Stromal cell of bone marrow (primary cell): ENCODE data around the gene TRAP1.
A peak's percentile ranks its signal among the peaks of the same experiment; 100 is the strongest.
"Not testable (repeated sequence)": the region's sequence is repeated elsewhere in the genome, so short reads cannot be mapped to it uniquely, and the experiment has no call there.

Source experiments
- DNase-seq: peaks from one replicate; pipeline ENCODE4 v3.0.0-alpha.2; 2012; ENCODE audit warnings: low read depth

TRAP1 gene

DNA sequence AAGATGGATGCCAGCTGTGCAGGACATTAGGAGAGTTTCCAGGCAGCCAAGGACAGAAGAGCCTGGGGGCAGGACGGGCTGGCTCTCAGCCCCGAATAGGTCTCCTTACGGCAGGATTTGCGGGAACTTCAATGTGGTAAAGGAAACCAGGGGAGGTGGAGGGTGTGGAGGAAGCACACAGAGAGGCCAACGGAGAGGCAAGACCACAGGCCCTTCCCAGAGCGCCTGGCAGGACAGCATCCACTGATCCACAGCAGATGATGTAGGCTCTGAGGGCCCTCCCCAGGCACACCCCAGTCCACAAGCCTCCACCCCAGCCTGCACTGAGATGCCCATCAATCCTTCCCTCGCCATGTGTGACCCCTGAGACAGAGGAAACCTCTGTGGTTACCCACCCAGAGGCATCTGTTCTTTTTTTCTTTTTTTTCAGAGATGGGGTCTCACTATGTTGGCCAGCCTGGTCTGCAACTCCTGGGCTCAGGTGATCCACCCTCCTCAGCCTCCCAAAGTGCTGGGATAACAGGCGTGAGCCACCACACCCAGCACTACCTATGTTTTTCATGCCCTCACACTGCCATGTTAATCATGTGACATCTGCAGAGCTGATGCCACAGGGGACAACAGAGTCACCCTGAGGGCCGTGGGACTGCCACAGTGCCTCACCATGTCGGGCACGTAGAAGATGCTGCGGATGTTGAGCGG lies 43.5 kb downstream of the TRAP1 start:
- no peak for DNase-seq

DNA sequence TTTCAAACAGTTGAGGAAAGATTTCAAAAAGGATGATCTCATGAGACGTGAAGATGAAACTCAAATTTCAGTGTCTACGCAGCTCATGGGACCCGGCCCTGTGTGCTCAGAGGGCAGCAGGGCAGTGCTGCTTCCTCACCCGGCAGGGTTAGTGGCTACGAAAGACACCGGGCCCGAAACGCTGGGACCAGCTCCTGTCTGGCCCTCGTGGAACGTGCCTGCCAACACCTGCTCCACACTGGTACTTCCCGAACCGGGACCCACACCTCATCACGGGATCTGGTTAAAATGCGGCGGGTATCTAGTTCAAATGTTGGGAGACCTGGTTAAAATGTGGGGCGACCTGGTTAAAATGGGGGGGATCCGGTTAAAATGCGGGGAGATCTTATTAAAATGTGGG lies 44.1 kb downstream of the TRAP1 start:
- DNase-seq = no peak

DNA sequence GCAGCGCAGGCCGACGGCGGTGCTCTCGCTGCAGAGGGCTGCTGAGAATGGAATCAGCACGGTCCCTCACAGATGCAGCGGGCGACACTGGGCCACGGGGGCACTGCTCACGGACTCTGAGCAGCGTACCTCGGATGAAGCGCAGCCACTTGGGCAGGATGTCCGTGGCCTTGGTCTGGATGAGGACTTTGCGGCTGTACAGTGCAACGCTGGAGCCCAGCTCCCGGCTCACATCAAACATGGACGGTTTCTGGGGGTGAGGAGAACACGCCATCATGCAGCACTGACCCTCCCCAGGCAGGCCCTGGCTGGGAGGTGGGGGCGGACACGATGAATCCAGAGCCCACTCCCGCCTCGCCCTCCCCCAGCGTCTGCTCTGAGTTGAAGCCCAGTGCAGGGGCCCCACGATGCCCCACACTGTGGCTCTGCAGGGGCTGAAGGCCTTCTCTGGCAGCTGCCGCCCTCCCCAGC lies 44.7 kb downstream of the TRAP1 start:
- DNase-seq = no peak

DNA sequence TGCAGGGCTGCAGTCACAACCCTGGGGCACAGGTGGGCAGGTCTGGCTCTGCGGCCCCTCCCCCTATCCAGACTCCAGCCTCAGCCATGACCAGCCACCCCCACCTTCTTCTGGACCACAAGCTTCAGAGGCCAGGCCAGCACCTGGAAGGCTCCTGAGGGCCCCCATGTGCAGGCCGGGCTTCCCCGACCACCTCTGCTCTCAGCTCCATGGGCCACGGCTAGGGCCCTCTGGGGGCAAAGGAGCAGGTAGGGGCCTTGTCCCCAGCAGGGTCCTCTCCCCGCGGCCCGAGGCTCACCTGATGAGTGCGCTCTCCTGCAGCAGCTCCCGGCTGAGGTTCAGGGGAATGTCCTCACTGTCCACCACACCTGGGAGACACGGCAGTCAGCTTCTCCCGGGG lies 45.9 kb downstream of the TRAP1 start:
- DNase-seq = no peak

DNA sequence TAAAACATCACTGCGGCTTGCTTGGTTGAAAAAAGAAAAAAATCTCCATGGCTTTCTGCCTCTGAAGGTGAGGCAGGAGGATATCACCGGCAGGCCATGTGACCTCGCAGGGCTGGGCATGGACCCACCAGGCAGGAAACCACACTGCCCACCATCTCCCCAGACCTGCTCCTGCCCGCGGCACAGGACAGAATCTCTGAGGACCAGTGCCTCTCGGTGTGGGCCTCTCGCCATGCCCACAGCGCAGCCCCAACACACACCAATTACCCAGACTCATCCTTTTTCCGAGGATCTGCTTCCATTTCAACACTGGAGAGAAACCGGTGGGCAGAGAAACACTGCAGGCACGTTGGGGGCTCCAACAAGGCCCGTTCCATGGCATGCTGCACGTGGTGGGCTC lies 46.6 kb downstream of the TRAP1 start:
- no peak for DNase-seq

DNA sequence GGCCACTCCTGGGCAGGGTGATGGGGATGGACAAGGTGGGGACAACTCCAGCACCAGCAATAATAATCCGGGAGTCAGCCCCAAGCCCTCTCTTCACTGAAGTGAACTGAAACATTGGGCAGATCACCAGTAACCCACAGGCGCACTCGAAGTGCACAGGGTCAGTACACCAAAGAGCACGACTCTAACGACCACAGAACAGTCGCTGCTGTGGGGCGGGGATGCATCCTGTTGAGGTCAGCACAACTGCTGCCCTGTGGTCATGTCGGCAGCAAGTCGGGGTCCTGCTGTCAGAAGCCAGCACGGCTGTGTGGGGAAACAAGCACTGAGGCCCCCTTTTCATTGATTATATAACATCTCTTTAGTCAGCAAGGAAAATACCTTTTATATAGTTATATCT lies 48.2 kb downstream of the TRAP1 start:
- no peak for DNase-seq

DNA sequence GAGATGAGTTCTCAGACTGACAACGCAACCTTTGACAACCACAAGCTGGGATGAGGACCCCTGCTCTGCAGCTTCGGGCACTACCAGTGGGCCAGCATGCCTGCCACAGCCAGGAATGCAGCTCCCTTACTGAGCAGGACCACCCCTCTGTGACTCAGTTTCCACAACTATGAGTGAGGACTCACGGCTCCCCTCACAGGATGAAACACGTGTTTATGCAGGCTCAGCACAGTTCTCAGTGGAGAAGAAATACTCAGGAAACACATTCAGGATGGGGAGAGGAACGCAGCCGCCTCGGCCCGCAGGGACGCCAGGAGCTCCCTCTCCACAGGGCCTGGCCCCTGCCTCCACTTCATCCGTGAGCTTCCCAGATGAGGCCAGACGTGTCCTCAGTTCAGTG lies 48.7 kb downstream of the TRAP1 start:
- no peak for DNase-seq

DNA sequence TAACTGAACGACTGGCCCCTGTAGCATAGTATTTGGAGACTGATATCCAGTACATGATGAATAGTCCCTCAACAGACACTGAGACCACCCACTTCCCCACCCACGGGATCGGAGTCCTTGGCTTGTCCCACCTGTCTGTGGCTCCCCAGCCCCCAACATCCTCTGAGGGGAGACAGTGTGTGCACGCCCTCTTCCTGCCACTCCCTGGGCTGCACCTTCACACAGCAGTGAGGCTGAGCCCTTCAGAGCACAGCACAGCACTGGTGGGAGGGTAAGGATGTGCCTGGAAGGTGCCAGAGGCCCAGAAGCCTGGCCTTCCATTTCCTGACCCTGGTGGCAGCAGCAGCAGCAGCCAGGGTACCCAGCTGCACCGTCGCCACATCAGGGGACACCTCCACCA lies 51.8 kb downstream of the TRAP1 start:
- no peak for DNase-seq

DNA sequence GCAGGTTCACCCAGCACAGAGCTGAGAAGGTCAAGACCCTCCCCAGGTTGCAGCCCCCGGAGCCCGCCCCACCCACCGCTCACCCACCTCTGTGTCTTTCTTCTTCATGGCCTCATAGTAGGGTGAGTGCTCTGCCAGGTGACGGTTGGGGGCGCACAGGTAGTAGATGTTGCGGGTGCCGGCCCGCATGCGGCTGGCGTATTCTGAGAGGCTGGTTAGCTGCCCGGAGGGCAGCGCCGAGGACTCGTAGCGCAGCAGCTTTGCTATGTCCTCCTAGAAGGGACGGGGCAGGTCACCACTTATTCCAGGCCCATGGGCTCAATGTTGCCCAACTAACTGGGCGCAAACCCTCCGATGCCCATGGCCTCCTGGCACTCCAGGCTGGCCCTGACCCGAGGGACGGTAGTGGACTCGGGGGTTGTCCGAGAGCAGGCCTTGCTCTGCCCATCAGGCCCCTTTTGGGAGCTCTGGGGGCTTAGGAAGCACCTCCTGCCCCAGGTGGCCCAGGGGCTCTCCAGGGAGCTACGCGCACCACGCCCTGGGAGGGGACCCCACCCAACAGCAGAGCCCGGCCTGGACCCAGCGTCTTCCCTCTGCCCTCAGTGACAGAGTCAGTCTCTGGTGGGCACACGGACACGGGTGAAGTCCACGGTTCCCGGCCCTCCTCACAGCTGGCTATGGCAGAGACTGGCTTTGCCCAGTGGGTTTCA lies 53.0 kb downstream of the TRAP1 start:
- no peak for DNase-seq

DNA sequence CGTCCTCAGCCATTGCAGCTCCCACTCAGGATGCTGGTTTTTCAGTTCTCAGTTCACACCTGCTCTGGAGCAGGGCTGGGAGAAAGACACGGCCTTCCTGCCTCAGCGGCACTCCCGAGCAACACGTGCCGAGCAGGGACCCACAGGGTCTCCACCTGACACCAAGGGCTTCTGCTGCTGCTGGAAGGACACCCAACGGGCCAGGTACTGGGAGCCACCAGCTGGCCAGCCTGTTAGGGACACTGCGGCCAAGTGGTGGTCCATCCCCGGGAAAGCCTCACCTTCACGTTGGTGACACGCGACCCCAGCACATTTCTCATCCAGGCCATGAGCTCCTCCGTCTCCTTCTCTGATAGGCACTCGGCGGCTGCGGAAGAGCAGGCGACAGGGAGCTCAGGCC lies 54.7 kb downstream of the TRAP1 start:
- DNase-seq = no peak

DNA sequence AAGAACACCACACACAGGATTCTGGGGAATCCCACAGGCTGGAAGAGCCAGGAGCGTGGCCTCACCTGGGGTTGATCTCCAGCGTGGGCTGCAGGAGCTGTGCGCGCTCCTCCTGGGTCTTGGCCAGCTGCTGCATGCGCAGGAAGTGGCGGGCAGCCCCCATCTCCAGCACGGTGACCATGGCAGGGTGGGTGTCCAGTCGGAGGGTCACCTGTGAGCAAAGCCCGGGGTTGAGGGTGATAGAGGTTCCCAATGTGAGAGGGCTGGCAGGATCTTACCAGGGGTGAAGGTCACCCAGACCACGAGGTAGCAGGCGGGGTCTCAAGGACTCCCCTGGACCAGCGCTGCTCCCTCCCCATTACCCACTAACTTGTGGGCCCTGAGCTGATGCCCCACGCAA lies 55.4 kb downstream of the TRAP1 start:
- no peak for DNase-seq

DNA sequence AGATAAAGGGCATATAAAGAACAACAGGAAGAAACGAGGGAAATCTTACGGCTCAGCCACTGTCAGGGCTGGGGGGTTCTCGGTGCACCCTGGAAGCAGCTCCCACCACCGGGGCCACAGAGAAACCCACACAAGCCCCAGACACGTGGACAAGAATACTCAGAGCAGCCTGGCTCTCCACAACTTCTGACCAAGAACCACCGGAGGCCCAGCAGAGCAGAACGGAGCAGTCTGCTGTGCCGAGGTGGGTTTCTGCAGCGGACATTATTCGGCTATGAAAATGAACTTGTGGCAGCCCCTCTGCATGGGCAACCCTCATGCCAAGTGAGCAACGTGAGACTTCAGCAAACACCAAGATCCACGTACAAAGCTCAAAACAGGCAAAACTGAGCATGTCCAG lies 56.0 kb downstream of the TRAP1 start:
- DNase-seq = no peak

DNA sequence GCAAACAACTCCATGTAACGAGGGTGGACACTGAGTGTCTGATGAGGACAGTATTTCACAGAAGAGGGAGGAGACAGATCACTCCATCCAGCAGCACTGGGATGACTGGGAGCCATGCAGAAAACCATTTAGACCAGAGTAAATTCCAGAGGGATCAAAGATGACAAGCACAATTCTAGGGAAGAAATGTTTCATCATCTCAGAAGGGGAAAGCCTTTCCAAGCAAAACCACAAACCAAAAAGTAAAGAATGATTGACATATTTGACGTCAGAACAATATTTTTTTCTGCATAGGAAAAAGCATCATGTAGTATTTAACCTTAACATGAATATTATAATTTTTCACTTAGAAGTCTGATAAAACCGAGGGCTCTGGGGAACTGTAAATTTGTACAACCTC lies 58.1 kb downstream of the TRAP1 start:
- DNase-seq = peak; percentile 68

DNA sequence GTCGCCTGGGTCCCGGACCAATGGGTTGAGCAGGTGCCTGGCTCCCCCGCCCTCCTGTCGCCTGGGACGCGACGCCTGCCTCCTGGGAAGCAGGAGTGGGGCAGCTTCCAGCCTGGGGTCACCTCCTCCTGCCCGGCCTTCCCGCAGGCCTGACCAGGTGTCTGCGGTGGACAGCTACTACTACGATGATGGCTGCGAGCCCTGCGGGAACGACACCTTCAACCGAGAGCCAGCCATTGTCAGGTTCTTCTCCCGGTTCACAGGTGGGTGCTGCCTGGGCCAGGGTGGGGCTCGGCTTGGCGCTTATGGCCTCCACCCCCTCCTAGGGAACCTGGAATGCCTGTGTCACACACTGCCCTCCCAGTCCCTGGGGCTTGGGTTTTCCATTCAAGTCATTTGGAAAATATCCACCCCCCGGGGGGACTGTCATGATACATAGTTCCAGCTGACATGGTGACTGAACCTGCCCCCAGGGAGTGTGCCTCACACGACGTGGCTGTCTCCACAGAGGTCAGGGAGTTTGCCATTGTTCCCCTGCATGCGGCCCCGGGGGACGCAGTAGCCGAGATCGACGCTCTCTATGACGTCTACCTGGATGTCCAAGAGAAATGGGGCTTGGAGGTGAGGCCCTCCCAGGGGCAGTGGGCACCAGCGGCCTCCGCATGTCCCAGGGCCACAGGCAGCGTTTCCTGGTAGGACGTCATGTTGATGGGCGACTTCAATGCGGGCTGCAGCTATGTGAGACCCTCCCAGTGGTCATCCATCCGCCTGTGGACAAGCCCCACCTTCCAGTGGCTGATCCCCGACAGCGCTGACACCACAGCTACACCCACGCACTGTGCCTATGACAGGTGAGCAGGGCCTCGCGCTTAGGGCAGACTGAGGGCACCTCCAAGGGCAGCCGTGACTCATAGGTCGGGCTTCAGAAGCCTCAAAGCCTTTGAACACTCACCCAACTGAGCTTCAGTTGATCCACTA lies 60.5 kb downstream of the TRAP1 start:
- no peak for DNase-seq

DNA sequence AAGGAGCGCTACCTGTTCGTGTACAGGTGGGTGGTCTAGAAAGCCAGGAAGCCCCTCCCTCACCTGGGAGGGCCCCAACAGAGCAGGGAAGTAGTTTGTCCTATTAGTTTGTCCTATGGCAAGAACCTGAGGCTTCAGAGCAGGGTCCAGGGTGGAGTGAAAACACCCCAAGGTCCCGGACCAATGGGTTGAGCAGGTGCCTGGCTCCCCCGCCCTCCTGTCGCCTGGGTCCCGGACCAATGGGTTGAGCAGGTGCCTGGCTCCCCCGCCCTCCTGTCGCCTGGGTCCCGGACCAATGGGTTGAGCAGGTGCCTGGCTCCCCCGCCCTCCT lies 61.2 kb downstream of the TRAP1 start:
- DNase-seq = not testable (repeated sequence)

DNA sequence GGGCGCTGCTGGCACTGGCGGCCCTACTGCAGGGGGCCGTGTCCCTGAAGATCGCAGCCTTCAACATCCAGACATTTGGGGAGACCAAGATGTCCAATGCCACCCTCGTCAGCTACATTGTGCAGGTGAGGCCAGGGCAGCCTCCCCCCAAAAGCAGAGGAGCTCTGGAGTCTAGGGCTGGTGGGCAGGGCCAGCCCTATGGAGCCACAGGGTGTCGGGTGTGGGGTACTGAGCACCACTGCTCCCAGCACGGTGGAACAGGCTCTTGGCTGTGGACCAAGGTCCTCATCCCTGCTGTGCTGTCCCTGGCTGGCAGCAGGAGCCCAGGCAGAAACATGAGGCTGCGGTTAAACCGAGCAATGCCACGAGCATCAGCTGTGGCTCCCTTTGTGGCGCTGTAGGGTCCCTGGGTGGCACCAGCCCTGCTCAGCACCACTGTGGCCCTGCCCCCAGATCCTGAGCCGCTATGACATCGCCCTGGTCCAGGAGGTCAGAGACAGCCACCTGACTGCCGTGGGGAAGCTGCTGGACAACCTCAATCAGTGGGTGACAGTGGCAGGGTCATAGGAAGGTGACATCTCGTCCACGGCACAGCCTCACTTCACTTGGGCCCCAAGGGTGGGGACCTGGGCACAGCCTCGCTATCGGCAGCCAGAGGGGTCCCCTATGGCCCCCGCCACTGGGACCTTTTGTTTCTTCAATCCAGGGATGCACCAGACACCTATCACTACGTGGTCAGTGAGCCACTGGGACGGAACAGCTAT lies 61.7 kb downstream of the TRAP1 start:
- no peak for DNase-seq

DNA sequence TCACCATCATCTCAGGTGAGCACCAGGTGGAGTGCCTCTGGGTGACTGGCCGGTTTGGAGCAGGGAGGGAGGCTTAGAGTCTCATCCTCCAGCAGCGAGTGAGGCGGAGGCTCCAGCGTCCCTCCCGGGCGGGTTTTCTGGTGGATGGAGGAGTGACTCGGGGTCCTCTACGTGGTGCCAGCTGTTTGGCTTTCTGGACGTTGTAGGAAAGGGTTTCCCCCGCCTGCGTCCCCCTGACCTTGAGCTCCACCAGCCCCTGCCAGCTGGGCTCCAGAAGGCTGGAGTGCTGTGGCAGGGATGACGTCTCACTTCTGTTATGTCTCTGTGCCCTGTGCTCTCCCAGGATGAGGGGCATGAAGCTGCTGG lies 62.3 kb downstream of the TRAP1 start:
- no peak for DNase-seq

DNA sequence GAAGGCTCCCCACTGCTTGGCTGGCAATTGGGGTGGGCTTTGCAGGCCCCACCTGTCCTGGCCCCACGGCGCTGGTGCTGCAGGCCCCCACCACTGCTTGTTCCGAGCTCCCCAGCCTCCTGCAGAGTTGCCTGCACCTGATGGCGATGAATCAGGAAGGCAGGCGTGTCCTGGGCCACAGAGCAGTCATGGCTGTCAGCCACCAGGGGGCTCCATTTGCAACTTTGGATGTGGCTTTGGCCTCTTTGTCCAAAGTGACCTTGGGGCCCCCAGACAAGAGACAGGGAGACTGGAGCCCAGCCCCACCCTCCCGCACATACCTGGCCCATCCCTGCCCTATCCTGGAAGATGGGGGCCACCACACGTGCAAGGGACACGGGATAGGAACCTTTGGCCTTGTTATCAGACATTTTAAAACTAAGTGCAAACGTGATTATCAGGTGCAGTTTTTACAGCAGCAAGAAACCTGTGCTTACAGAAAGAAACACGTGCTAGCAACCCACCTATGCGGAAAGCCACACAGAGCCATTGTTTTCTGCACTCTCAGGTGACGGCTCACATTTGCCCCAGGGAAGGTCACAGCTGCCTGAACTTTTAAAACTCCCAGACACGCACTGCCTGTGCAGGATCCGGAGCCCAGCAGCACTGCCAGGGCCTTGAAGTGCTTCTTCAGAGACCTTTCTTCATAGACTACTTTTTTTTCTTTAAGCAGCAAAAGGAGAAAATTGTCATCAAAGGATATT lies 62.9 kb downstream of the TRAP1 start, which contains the start of gene DNASE1:
Gene DNASE1 (plus strand): TSS at position 443 of the 743 bp plus-strand sequence. CDS start 683 bp downstream, outside the sequence.
- DNase-seq = no peak

DNA sequence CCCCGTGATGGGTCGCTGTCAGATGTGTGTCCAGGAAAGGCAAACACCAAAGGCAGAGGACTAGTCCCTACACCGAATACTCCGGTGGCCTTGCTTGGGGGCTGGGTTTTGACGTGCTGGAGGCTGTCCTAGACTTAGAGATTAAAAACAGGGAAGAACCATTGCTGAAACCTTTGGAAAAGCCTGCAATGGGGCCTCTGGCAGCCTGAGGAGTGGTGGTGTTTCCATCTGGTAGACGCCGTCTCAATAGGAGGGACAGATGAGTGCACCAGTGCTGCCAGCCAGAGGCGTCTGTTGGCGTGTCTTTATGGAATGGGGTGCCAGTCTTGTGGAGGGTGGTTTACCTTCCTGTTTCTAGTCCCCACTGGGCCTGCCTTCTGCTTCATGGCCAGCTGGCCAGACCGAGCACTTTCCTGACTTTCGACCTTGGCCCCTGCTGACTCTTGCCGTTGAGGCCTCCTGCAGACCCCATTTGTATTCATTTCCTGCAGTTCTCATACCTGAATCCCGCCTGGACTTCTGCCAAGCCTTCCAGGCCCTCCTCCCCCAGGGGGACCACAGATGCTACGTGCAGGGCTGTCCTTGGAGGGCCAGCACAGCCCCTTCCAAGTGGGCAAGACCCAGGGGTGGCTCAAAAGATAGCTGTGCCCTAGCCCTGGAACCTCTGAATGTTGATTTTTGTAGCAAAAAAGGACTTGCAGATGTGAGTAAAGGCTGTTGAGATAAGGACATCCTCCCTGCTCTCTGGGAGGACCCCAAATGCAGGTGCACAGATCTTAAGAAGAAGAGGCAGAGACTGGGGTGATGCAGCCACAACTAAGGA lies 64.7 kb downstream of the TRAP1 start:
- DNase-seq = no peak
